ENCODE data around the gene PPIL1. TPM values are rescaled to one million over a fixed set of nuclear protein-coding genes. Genes with fewer than 3 reads are reported as not detected.

PPIL1 gene
- total RNA-seq, 2 experiments from 2014 or later: 34.5 to 35.6 TPM

DNA sequence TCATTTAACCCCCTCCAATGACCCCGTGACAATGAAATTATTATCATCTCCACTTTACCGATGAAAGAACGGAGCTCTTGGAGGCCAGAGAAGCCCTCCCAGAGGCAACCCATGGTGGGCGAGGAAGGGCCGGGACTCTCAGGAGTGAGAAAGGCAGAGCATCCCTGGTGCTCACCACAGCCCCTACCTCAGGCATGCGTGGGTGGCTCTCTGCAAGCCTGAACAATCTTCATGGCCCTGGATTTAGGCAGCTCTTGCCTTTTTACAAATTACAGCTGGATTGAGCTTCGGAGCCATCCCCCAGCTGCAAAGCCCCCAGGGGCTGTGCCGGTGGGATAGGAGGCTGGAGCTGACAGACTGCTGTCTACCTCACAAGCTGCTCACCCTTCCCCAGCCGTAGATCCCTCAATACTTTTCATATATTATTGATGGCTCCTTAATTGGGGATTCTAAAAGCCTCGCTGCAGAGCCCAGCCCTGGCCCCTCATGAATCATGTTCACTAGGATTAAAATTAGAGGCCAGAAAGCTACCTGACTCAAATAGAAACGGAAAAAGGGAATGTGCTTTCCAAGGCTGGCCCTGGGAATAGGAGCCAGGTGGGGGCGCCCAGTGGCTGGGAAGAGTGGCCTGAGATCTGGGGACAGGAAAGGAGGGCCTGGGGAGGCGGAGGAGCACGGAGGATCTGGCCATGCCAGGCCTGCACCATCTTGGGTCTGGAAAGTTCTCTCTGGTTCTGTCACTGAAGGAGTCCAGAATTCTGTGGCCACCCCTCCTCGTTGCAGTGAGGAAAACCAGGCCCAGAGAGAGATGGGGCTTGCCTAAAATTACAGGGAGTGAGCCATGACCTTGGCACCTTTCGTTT lies 64.4 kb downstream of the PPIL1 start:
- POLR2A ChIA-PET: interaction anchor here (0.9 kb wide), 1 partner anchor 8 kb away, joined by 3 read pairs; no protein-coding TSS in a partner anchor
- ATAC-seq: no peak
- H3K9me3 Mint-ChIP-seq: no peaks in the 10 kb centered on the region
- intact Hi-C loops (cut with micrococcal nuclease): no loop called here
- no peak overlapping the region for H3K4me3 Mint-ChIP-seq
- no peaks in the 10 kb centered on the region for H3K36me3 Mint-ChIP-seq (ENCODE audit: low read depth)
- H3K27me3 Mint-ChIP-seq: peaks cover 2% of the 10 kb centered on the region
- no peak overlapping the region for H3K27ac Mint-ChIP-seq
- H3K4me1 Mint-ChIP-seq (ENCODE audit: low read depth): no peaks in the 10 kb centered on the region
- TF ChIP-seq, protein P1, sequence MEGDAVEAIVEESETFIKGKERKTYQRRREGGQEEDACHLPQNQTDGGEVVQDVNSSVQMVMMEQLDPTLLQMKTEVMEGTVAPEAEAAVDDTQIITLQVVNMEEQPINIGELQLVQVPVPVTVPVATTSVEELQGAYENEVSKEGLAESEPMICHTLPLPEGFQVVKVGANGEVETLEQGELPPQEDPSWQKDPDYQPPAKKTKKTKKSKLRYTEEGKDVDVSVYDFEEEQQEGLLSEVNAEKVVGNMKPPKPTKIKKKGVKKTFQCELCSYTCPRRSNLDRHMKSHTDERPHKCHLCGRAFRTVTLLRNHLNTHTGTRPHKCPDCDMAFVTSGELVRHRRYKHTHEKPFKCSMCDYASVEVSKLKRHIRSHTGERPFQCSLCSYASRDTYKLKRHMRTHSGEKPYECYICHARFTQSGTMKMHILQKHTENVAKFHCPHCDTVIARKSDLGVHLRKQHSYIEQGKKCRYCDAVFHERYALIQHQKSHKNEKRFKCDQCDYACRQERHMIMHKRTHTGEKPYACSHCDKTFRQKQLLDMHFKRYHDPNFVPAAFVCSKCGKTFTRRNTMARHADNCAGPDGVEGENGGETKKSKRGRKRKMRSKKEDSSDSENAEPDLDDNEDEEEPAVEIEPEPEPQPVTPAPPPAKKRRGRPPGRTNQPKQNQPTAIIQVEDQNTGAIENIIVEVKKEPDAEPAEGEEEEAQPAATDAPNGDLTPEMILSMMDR (IDR thresholded peaks at IDR 0.05): no peak
- CTCF ChIA-PET: interaction anchor here (0.8 to 3.3 kb wide), 5 partner anchors 27 to 51 kb away, joined by 3 to 12 read pairs (median 5); no protein-coding TSS in a partner anchor
- no peak for DNase-seq

DNA sequence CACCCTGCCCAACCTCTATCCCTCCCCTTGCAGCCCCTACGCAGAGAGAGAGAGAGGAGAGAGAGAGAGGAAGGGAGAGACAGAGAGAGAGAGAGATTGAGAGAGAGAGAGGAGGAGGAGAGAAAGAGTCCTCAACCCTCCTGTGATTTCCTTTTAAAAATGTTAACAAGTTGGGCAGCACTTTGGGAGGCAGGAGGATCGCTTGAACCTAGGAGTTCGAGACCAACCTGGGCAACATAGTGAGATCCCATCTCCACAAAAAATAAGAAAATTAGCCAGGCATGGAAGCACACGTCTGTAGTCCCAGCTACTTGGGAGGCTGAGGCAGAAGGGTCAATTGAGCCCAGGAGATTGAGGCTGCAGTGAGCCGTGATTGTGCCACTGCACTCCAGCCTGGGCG lies 65.4 kb downstream of the PPIL1 start:
- ChIA-PET POLR2A (no interaction called here), CTCF (interaction anchor here (1.0 to 3.3 kb wide), 3 partner anchors 26 to 43 kb away, joined by 3 to 12 read pairs (median 5); no protein-coding TSS in a partner anchor)
- Mint-ChIP-seq H3K4me1 (ENCODE audit: low read depth) (no peaks in the 10 kb centered on the region), H3K4me3 (no peak overlapping the region), H3K9me3 (no peaks in the 10 kb centered on the region), H3K27me3 (peaks cover 2% of the 10 kb centered on the region), H3K36me3 (ENCODE audit: low read depth) (no peaks in the 10 kb centered on the region), H3K27ac (no peak overlapping the region)
- TF ChIP-seq, protein P1 (IDR thresholded peaks at IDR 0.05): no peak
- intact Hi-C loops (cut with micrococcal nuclease): no loop called here
- no peak for DNase-seq
- ATAC-seq: no peak

DNA sequence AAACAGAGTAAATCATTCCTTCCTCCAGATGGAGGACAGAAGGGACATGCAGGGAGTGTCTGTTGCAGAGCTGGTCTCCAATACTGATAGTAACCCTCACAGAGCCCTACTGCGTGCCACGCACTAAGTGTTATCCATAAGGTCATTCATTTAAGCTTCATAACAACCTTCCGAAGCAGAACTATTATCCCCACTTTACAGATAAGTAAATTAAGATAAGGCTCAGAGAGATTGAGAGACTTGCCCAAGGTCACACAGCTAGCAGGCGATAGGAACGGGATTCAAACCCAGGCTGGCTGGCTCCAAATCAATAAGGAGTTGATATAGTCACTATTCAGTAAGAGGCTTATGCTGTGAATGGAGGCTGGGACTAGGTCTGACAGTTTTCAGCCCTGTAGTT lies 66.0 kb downstream of the PPIL1 start:
- intact Hi-C loops (cut with micrococcal nuclease): no loop called here
- ChIA-PET POLR2A (no interaction called here), CTCF (interaction anchor here (1.5 to 3.3 kb wide), 2 partner anchors 42 to 43 kb away, joined by 3 to 12 read pairs; no protein-coding TSS in a partner anchor)
- TF ChIP-seq, protein P1 (IDR thresholded peaks at IDR 0.05): no peak
- no peaks in the 10 kb centered on the region for H3K36me3 Mint-ChIP-seq (ENCODE audit: low read depth)
- no peak overlapping the region for H3K4me3 Mint-ChIP-seq
- no peak overlapping the region for H3K27ac Mint-ChIP-seq
- ATAC-seq (no peak), DNase-seq (no peak)
- no peaks in the 10 kb centered on the region for H3K4me1 Mint-ChIP-seq (ENCODE audit: low read depth)
- H3K27me3 Mint-ChIP-seq: peaks cover 2% of the 10 kb centered on the region
- H3K9me3 Mint-ChIP-seq: no peaks in the 10 kb centered on the region

GRCh38 chr6:36807750-36808149 lies 66.9 kb downstream of the PPIL1 start:
- Mint-ChIP-seq H3K9me3 (no peaks in the 10 kb centered on the region), H3K36me3 (ENCODE audit: low read depth) (no peaks in the 10 kb centered on the region), H3K4me3 (no peak overlapping the region), H3K4me1 (ENCODE audit: low read depth) (no peaks in the 10 kb centered on the region), H3K27me3 (peaks cover 2% of the 10 kb centered on the region), H3K27ac (no peak overlapping the region)
- POLR2A ChIA-PET: no interaction called here
- TF ChIP-seq, protein P1 (IDR thresholded peaks at IDR 0.05): no peak
- DNase-seq (no peak), ATAC-seq (no peak)
- CTCF ChIA-PET: interaction anchor here (1.8 kb wide), 1 partner anchor 25 kb away, joined by 5 read pairs; no protein-coding TSS in a partner anchor
- intact Hi-C loops (cut with micrococcal nuclease): no loop called here

DNA sequence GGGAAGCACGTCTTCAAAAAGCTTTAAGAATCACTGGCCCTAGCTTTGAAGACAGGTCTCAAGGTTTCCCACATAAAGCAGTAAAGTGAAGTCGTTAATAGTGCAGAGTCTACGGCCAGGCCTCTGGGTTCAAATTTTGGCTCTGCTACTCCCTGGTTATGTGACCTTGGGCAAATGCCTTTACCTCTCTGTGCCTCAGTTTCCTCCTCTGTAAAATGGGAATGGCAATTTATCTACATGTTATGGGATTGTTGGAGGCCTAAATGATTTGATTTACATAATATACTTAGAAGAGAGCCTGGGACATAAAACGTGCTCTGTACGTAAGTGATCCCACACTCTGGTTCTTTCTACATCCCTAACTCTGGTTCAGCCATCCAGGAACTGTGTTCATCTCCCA lies 67.5 kb downstream of the PPIL1 start:
- Mint-ChIP-seq H3K27me3 (peaks cover 2% of the 10 kb centered on the region), H3K36me3 (ENCODE audit: low read depth) (no peaks in the 10 kb centered on the region), H3K4me1 (ENCODE audit: low read depth) (no peaks in the 10 kb centered on the region), H3K9me3 (no peaks in the 10 kb centered on the region), H3K4me3 (no peak overlapping the region), H3K27ac (no peak overlapping the region)
- no peak for ATAC-seq
- ChIA-PET POLR2A (interaction anchor here (1.5 kb wide), 1 partner anchor 192 kb away, joined by 3 read pairs; no protein-coding TSS in a partner anchor), CTCF (interaction anchor here (1.8 kb wide), 1 partner anchor 25 kb away, joined by 5 read pairs; no protein-coding TSS in a partner anchor)
- TF ChIP-seq, protein P1 (IDR thresholded peaks at IDR 0.05): no peak
- no peak for DNase-seq
- intact Hi-C loops (cut with micrococcal nuclease): no loop called here

Measured in activated CD8-positive, alpha-beta T cell treated with anti-CD3 and anti-CD28 coated beads for 36 hours (primary cell).